HPDE6-E6E7 (cell line): ENCODE measurements around the gene MYL4.
"Not testable (repeated sequence)": the region's sequence is repeated elsewhere in the genome, so short reads cannot be mapped to it uniquely, and the experiment has no call there.

ENCODE experiments used
- DNase-seq: peaks from one replicate; pipeline ENCODE4 v3.0.0; 2011; ENCODE audit warnings: missing footprints; ENCODE audit errors: extremely low spot score

Gene MYL4

GRCh38 chr17:47243737-47244598 lies 34.8 kb downstream of the MYL4 start:
- DNase-seq, result no peak

GRCh38 chr17:47244697-47245096 lies 35.5 kb downstream of the MYL4 start:
- no peak for DNase-seq

GRCh38 chr17:47246120-47246519 lies 37.0 kb downstream of the MYL4 start:
- DNase-seq, result no peak

GRCh38 chr17:47250855-47251254 lies 41.7 kb downstream of the MYL4 start:
- DNase-seq, result no peak

- DNase-seq, result no peak
Measured at GRCh38 chr17:47251421-47251940, 42.3 kb downstream of the MYL4 start.

- DNase-seq, result no peak
Measured at GRCh38 chr17:47252209-47252608, 43.1 kb downstream of the MYL4 start.

- no peak for DNase-seq
Measured at GRCh38 chr17:47252766-47253512, 43.8 kb downstream of the MYL4 start.

GRCh38 chr17:47253541-47254402 lies 44.6 kb downstream of the MYL4 start, which contains the start of gene ITGB3:
Gene ITGB3, plus strand, starts transcription at chr17:47253827. Its CDS starts 35 bp downstream, at chr17:47253862.
- peak; percentile 62 for DNase-seq

- no peak for DNase-seq
Measured at GRCh38 chr17:47254403-47254943, 45.3 kb downstream of the MYL4 start.

- no peak for DNase-seq
Measured at GRCh38 chr17:47257651-47258339, 48.6 kb downstream of the MYL4 start.

- DNase-seq, result no peak
Measured at GRCh38 chr17:47262586-47262985, 53.4 kb downstream of the MYL4 start.

- DNase-seq, result no peak
Measured at GRCh38 chr17:47264166-47264565, 55.0 kb downstream of the MYL4 start.

GRCh38 chr17:47265983-47266541 lies 56.9 kb downstream of the MYL4 start:
- DNase-seq, result no peak

- DNase-seq, result no peak
Measured at GRCh38 chr17:47266782-47267181, 57.6 kb downstream of the MYL4 start.

GRCh38 chr17:47267354-47267828 lies 58.2 kb downstream of the MYL4 start:
- no peak for DNase-seq

GRCh38 chr17:47268964-47269363 lies 59.8 kb downstream of the MYL4 start:
- not testable (repeated sequence) for DNase-seq

GRCh38 chr17:47269561-47270280 lies 60.6 kb downstream of the MYL4 start:
- DNase-seq, result not testable (repeated sequence)

- no peak for DNase-seq
Measured at GRCh38 chr17:47270946-47271705, 62.0 kb downstream of the MYL4 start.

GRCh38 chr17:47272491-47272890 lies 63.3 kb downstream of the MYL4 start:
- no peak for DNase-seq
